GM19239 (cell line): Measurements from ENCODE around the gene SEC14L2.
A peak's percentile ranks its signal among the peaks of the same experiment; 100 is the strongest.

Source experiments
- DNase-seq: peaks from one replicate; pipeline ENCODE4 v3.0.0; 2011; ENCODE audit warnings: low spot score; ENCODE audit not compliant: insufficient read length
- FAIRE-seq: peaks from 2 replicates; lab custom pipeline; 2011; peaks lifted over from hg19 to GRCh38; lab: Jason Lieb, UNC

The SEC14L2 gene

DNA sequence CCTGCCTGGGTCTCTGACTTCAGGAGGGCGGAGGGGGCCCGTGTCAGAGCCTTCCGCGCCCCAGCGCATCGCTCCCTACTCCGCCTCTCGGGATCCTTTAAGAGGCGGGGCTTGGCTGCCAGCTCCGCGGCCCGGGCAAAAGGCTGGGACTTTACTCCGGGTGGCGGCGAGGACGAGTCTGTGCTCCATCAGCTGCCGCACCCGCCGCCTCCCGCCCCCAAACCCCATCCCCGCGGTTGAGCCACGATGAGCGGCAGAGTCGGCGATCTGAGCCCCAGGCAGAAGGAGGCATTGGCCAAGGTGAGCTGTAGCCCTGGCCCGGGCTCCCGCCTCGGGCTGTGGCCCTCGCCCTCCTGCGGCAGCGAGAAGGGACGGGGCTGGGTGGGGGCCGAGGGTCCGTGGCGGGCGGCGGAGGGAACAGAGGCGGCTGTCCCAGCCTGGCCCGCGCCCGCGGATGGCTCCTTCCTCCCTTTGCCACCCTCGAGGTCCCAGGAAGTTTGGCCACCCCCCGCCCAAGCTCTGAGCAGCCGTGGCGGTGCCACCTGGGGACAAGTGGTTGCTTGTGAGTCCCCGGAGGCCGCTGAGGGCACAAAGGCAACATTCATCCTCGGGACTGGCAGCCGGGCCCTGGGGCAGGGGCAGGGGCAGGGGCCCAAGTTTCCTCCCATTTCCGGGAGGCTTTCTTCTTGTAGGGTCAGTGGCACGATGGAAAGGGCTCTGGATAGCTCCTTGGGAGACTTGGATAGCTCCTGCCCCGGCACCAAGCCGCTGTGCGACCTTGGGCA lies at the start of gene SEC14L2:
Gene SEC14L2 (plus strand): TSS at position 148 of the 785 bp plus-strand sequence. CDS start 99 bp downstream, at position 247.
- no peak for DNase-seq
- FAIRE-seq: peak; percentile 48

DNA sequence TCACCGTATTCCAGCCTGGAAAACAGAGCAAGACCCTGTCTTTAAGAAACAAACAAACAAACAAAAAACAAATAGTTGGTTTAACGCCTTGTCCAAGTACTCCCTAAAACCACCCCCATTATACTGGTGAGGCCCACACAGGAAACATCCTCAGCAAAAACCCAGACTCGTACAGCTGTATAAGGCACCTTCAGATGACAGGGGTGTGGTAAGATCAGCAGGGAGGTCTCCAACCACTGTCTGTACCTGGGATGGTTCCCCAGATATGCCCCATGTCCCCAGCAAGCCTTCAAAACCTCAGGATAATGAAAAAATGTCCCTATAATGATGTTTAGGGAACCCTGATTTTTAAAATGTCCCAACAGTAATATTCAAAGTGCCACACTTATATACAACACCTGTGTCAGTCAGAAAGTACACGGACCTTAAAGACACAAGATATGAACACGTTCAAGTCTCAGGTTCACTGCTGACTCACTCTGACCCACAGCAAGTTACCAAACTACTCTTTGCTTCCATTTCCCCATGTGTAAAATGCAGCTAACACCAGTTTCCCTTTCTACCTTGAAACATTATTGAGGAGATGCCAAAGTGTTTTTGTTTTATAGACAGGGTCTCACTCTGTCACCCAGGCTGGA lies 49.4 kb upstream of the SEC14L2 start:
- DNase-seq (no peak), FAIRE-seq (peak; percentile 75)

DNA sequence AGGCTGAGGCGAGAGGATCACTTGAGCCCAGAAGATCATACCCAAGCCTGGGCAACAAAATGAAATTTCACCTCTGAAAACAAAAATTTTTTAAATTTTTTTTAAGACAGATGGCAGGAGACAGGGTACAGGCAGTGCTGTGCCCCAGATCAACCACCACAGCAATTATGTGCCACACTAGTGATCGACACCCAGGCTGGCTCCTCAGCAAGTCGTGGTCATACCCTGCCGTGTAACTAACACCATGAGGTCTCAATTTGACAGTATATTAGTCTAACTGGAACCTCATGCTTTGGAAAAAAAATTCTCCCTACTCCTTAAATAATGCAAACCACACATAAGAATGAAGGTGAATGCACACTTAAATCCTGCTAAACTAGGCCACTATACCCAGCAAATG lies 48.4 kb upstream of the SEC14L2 start:
- no peak for FAIRE-seq
- no peak for DNase-seq

DNA sequence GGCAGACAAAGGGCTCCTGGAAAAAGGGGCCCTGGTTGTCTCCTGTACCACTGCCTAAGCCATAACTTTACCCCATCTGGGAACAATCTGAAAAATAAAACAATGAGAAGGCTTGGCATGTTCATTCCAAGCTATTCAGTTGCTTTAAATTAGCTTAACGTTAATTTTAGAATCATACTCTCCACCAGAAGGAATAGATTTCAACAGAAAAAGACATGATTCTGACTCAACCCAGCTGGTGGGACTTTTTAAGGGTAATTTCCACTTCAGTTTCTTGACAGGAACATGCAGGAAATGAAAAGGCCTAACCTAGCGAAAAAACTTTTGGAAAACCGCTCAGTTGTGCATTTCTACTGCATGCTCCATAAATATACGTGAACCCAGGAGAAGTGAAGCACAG lies 48.0 kb upstream of the SEC14L2 start:
- peak; percentile 31 for FAIRE-seq

DNA sequence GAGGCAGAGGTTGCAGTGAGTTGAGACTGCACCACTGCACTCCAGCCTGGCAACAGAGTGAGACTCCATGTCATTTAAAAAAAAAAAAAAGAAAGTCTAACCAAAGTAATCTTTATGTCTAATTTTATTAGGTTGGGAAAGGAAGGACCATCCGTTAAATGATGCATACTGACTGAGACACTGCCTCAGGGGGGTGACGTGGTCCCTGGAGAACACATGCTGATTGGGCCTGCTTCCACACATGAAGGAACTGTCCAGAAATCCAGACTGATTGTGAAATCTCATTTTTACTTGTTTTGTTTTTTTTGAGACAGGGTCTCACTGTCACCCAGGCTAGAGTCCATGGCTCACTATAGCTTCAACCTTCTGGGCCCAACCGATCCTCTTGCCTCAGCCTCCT lies 45.6 kb upstream of the SEC14L2 start:
- DNase-seq (no peak), FAIRE-seq (no peak)

More for the DNA sequence above, 48.0 kb upstream of the SEC14L2 start:
- no peak for DNase-seq

DNA sequence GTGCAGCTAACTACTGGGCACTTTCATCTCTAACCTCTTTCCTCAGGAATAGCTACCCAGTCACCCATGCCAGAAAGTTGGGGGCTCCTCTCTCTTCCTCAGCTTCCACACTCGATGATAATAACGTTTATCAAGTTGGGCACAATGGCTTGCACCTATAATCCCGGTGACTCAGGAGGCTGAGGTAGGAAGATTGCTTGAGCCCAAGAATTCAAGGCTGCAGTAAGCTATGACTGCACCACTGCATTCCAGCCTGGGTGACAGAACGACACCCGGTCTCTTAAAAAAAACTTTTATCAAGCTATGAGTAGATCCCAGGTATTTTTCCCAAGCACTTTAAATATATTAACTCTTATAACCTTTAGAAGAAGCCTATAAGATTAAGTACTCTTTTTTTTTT lies 42.2 kb upstream of the SEC14L2 start:
- no peak for DNase-seq

DNA sequence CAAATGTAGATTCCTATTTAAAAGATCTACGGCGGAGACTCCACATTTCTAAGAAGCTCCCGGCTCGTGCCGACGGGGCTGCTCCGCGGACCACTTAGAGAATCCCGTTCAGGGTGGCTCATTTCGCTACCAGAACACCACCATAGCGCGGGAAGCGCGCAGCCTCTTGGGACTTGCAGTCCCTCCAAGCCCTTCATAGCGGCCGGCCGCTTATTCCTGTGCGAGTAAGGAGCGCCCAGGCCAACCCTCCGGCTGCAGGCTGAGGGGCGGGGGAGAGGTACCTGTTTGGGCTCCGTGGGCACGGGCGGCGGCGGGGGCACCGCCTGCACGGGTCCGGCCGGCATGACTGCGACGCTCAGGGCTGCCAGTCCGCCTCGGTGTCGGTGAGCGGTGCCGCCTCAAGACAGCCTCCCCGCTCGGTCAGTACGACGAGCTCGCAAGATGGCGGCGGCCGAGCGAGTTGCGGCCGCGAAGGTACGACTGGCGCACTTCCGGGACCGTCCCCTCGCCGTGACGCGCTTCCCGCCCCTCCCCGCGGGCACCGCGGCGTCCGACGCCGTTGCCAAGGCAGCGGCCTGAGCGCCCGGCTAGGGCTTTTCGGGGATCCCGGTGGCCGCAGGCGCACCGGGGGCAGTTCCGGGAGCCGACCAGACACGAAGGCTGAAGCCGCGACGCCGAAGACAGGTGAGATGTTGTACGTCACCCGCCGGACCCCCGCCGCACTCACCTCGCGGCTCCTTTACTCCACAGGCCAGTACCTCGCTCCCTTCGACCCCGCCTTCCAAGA lies 40.2 kb upstream of the SEC14L2 start, which contains the start of the genes CCDC157 and SF3A1:
Gene CCDC157 (plus strand): TSS at position 559 of the 787 bp plus-strand sequence. CDS start 8,994 bp downstream, outside the sequence.
Gene SF3A1 (minus strand): TSS at position 446 of the 787 bp plus-strand sequence. CDS start 102 bp downstream, at position 344.
- peak; percentile 96 for FAIRE-seq
- peak; percentile 94 for DNase-seq

More for the DNA sequence above, 42.2 kb upstream of the SEC14L2 start:
- FAIRE-seq: no peak

DNA sequence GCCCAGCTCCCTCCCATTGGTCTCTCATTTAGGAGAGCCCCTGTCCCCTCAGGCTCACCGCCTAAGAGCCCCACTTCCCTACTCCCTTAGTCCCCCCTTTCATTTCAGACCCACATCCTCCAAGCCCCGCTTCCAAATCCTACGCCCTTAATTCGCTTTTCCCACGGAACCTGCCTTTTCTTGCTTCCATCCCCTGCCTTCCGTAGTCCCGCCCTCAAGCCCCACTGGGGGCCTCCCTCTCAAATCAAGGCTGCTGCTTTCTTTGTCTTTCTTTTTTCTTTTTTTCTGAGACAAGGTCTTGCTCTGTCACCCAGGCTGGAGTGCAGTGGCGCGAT lies 39.6 kb upstream of the SEC14L2 start:
- DNase-seq (no peak), FAIRE-seq (no peak)

DNA sequence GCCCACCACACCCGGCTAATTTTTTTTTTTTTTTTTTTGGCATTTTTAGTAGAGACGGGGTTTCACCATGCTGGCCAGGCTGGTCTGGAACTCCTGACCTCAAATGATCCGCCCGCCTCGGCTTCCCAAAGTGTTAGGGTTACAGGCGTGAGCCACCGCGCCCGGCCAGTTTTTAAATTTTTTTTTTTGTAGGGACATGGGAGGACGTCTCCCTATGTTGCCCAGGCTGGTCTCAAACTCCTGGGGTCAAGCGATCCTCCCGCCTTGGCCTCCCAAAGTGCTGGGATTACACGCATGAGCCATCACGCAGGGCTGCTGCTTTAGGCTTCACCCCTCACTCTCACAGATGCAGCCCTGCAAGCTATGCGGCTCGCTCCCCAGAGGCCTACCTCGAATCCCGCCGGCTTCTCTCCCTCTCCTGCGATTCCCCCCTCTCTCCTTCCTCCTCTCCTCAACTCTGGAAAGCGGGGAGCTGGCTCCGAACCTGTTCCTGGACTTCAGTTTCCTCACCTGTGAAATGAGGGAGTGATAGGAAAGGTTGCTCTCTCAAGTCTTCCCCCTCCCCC lies 39.1 kb upstream of the SEC14L2 start:
- FAIRE-seq (no peak), DNase-seq (no peak)

DNA sequence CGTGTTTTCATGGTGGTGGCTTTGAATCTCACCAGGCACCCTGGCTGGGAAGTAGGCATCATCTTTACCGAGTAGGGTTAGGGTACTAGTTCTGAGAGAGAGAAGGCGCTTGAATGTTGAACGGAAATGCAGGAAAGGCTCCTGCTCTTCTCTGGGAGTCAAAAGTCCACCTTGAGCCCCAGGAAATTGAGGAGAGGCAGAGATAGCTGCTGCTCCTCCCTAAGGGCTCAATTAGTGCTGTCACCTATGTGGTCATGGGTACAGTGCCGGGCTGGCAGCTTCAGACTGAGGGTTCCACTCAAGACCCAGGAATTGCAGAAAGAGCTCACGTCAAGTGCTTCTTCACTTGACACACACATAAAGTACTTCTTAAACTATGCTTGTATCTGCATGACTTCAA lies 38.3 kb upstream of the SEC14L2 start:
- DNase-seq: no peak
- FAIRE-seq: no peak

DNA sequence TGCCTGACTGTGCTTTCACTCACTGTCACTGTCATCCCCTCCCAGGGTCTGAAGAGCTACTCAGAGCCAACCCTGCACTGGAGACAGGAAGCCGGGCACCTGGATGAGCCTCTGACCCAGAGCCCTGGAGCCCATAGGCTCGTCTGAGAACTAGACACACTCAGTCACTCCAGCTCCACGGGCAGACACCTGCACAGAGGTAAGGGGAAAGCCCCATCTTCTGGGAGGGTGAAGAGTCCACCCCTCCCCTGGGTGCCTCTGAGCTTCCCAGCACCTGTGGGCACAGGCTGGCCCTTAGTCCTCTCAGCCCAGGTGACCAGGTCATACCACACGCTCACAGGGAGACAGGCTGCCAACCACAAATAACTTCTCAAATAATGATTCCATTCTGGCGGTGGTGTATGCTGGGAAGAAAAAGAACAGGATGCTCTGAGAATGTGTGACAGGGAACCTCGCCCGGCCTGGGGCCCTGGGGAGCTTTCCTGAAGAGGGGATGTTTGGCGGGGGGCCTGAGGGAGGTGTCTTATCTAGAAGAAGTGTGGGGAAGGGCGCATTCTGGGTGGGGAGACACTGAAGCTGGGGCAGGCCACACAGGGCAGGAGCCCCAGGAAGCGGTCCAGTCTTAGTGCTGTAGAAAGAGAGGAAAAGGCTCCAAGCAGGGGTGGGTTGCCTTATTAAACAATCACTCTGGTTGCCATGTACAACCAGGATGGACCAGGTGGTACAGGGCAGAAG lies 34.7 kb upstream of the SEC14L2 start:
- FAIRE-seq (no peak), DNase-seq (no peak)

DNA sequence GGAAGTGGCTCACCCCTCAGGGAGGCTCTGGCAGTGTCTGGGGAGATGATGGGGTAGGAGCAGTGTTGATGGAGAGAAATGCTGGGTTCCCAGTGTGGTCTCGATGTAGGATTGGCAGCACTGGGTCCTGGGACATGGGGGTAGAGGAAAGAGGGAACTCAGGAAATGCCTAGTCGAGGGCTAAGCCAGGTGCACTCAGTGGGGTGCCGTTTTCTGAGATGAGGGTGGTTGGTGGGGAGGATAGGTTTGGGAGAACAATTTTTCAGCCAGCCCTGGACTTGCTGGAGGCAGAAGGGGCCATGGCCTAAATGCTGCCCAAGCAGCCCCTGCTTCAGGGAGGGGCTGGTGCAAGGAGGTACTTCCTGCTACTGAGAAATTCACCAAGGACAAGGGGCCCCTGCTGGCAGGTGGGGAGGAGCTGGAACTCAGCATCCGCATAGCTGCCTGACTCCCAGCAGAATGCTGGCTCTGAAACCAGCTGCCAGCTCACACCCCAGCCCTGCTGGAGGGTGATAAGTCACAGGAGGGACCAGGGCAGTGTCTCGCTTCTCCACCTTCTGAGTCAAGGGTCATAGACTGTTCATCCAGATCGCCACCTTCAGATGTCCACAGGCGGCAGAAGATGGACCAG lies 34.1 kb upstream of the SEC14L2 start:
- DNase-seq: no peak
- FAIRE-seq: no peak

DNA sequence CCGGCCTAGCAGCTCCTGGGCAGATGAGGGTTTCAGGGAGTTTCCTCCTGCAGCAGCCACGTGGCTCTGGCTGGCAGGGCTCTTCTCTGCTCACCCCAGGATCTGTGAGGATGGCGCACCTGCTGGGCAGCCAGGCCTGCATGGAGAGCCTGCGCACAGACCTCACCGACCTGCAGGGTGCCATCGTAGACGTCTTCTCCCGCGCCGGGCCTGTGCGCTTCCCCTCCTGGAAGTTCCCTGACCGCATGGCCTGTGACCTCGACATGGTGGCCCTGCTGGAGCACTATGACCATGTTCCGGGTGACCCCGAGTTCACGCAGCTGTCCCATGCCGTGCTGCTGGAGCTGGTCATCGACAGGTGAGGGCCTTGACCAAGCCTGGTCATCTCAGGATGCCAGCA lies 30.9 kb upstream of the SEC14L2 start:
- no peak for FAIRE-seq
- DNase-seq: no peak

DNA sequence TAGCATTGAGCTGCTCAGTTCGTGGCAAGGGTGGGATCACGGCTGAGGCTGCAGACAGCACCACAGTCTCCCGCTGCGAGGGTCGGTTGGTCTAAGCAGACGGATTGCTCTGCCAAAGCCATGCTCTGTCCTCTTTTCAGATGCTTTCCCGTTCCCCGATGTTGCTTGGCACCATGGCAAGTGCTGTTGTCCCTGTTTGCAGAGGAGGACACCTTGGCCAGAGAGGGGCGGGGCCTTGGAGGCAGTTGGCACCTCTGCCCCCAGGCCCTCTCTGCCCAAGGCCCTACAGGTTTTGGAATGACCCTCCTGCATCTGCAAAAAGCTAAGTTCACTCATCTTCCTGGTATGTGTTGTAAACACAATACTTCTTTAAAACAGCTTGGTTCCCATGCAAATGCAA lies 28.4 kb upstream of the SEC14L2 start:
- FAIRE-seq: no peak
- no peak for DNase-seq

DNA sequence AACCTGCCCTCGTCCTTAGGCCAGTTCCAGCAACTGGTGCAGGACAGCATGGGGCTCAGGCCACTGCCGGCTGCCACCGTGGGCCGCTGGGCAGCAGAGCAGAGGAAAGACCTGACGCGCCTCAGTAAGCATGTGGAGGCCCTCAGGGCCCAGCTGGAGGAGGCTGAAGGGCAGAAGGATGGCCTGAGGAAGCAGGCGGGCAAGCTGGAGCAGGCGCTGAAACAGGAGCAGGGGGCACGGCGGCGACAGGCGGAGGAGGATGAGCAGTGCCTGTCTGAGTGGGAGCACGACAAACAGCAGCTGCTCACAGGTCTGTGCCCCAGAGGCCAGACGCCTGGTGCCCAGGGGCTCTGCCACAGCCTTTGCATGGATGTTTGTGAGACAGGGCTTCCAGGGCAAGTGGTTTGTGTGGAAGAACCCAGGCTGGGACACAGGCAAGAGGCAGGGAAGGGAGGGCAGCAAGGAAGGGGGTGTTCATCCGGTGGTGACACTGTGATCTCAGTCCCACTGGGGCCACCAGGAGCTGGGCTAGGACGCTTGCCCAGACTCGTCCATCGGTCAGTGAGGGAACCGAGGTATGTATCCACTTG lies 26.1 kb upstream of the SEC14L2 start:
- no peak for FAIRE-seq
- DNase-seq: no peak

DNA sequence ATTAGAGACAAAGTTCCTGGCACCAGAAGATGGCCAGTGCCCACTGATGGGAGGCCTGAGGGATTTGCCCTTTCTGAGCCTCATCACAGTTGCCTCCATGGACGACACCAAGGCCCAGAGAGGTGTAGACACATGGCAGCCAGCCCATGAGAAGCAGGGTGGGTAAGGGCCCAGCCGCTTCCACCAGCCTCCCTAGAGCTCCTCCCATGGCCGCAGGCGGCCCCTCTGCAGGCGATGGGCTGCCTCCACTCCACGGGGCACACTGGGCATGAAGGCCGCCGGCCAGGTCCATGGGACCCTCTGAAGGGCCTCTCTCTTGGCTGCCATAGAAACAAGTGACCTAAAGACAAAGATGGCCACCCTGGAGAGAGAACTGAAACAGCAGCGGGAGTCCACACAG lies 25.5 kb upstream of the SEC14L2 start:
- FAIRE-seq (no peak), DNase-seq (no peak)

DNA sequence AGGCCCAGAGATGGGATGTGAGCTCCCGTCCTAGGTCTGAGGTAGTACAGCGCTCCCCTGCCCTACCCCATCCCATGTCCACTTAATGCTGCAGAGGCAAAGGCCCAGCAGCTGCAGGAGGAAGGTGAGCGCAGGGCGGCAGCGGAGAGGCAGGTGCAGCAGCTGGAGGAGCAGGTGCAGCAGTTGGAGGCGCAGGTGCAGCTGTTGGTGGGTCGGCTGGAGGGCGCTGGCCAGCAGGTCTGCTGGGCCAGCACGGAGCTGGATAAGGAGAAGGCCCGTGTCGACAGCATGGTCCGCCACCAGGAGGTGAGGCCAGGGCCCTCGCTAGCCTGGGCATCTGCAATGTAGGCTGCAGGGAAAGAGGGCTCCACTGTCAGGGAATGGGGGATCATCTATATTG lies 24.8 kb upstream of the SEC14L2 start:
- no peak for FAIRE-seq
- DNase-seq: no peak

DNA sequence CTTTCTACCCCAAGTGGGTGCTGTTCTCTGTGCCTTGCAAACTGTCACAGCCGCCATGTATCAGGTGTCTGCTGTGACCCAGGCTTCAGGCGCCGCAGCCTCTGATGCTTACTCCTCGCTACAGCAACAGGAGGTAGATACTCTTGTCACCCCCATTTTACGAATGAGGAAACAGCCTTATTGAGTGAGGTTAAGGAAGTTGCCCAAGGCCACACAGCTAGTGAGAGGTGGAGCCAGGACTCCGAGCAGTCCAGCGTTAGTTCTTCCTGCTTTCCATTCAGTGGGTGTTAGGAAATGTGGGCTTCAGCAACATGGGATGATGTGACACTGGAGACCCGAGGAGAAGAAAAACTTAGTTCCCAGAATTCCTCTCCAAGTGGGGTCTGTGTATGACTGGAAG lies 23.9 kb upstream of the SEC14L2 start:
- no peak for FAIRE-seq
- DNase-seq: no peak
